Nephron (organoid): ENCODE data around the gene SLC12A5.
"Not testable (repeated sequence)": the region's sequence is repeated elsewhere in the genome, so short reads cannot be mapped to it uniquely, and the experiment has no call there.

Source experiments
- H3K27ac Mint-ChIP-seq, 3 experiments: 2 replicates each; pipeline ENCODE4 v1.8.0; 2020; ENCODE audit warnings: mixed read lengths in 3 of 3, mild to moderate bottlenecking in 2 of 3, moderate library complexity in 1 of 3
- H3K27me3 Mint-ChIP-seq: 2 replicates; pipeline ENCODE4 v1.8.0; 2021; ENCODE audit warnings: low read depth, mild to moderate bottlenecking, moderate library complexity, mixed read lengths
- H3K36me3 Mint-ChIP-seq: 2 replicates; pipeline ENCODE4 v1.8.0; 2020; ENCODE audit warnings: low read depth, mixed read lengths
- H3K4me1 Mint-ChIP-seq: 2 replicates; pipeline ENCODE4 v1.8.0; 2020; ENCODE audit warnings: mixed read lengths
- H3K4me3 Mint-ChIP-seq, 3 experiments: 2 replicates each; pipeline ENCODE4 v1.8.0; 2020; ENCODE audit warnings: mild to moderate bottlenecking in 3 of 3, mixed read lengths in 3 of 3, moderate library complexity in 2 of 3
- H3K9me3 Mint-ChIP-seq: 2 replicates; pipeline ENCODE4 v1.8.0; 2020; ENCODE audit warnings: mixed read lengths
- CTCF ChIP-seq, 3 experiments: fragments of 200-600 bp; sonication (generic); IDR thresholded peaks; one replicate each; pipeline ENCODE4 v1.5.0; 2021; ENCODE audit warnings: antibody characterized with exemption in 3 of 3; ENCODE audit not compliant: unreplicated experiment in 3 of 3

SLC12A5 gene

GRCh38 chr20:46028772-46029371, at the start of gene SLC12A5:
SLC12A5 (plus strand) TSS chr20:46029215; CDS start chr20:46029345, 130 bp downstream.
- Mint-ChIP-seq H3K4me1 (no peaks in the 10 kb centered on the region), H3K27ac (no peak within 1 kb of the TSS)

GRCh38 chr20:45981261-45981660, 47.8 kb upstream of the SLC12A5 start:
- no peaks in the 10 kb centered on the region for H3K4me1 Mint-ChIP-seq
- no peaks in the 10 kb centered on the region for H3K36me3 Mint-ChIP-seq
- H3K27me3 Mint-ChIP-seq, result peaks cover 20% of the 10 kb centered on the region
- no peak overlapping the region for H3K27ac Mint-ChIP-seq
- TF ChIP-seq CTCF (IDR thresholded peaks at IDR 0.05; ENCODE audit: unreplicated experiment in 3 of 3), result no peak
- H3K4me3 Mint-ChIP-seq, result no peak overlapping the region
- H3K9me3 Mint-ChIP-seq, result no peaks in the 10 kb centered on the region

More at GRCh38 chr20:46028772-46029371, at the start of gene SLC12A5:
- H3K9me3 Mint-ChIP-seq, result peaks cover 2% of the 10 kb centered on the region
- H3K4me3 Mint-ChIP-seq, result peak within 1 kb of the TSS; percentile 43 to 61 (median 44)
- TF ChIP-seq CTCF (IDR thresholded peaks at IDR 0.05; ENCODE audit: unreplicated experiment in 3 of 3), result no peak
- no peaks in the 10 kb centered on the region for H3K36me3 Mint-ChIP-seq
- H3K27me3 Mint-ChIP-seq, result peaks cover 96% of the 10 kb centered on the region

- Mint-ChIP-seq H3K27me3 (peaks cover 23% of the 10 kb centered on the region), H3K27ac (no peak overlapping the region), H3K9me3 (no peaks in the 10 kb centered on the region), H3K4me3 (no peak overlapping the region), H3K36me3 (no peaks in the 10 kb centered on the region), H3K4me1 (no peaks in the 10 kb centered on the region)
- no peak for TF ChIP-seq CTCF (IDR thresholded peaks at IDR 0.05; ENCODE audit: unreplicated experiment in 3 of 3)
These were observed 45.7 kb upstream of the SLC12A5 start for GRCh38 chr20:45983279-45983743.

- Mint-ChIP-seq H3K4me1 (no peaks in the 10 kb centered on the region), H3K27ac (no peak overlapping the region), H3K36me3 (no peaks in the 10 kb centered on the region), H3K9me3 (no peaks in the 10 kb centered on the region), H3K27me3 (peaks cover 19% of the 10 kb centered on the region), H3K4me3 (no peak overlapping the region)
- no peak for TF ChIP-seq CTCF (IDR thresholded peaks at IDR 0.05; ENCODE audit: unreplicated experiment in 3 of 3)
These were observed 43.4 kb upstream of the SLC12A5 start for GRCh38 chr20:45985573-45985972.

GRCh38 chr20:45987108-45987780, 41.8 kb upstream of the SLC12A5 start:
- Mint-ChIP-seq H3K9me3 (no peaks in the 10 kb centered on the region), H3K4me3 (no peak overlapping the region), H3K27ac (no peak overlapping the region), H3K36me3 (no peaks in the 10 kb centered on the region), H3K4me1 (no peaks in the 10 kb centered on the region), H3K27me3 (peaks cover 19% of the 10 kb centered on the region)
- TF ChIP-seq CTCF (IDR thresholded peaks at IDR 0.05; ENCODE audit: unreplicated experiment in 3 of 3), result peak; percentile 70 to 83 (median 77)

GRCh38 chr20:45988830-45989229, 40.2 kb upstream of the SLC12A5 start:
- H3K36me3 Mint-ChIP-seq, H3K27ac Mint-ChIP-seq, H3K4me3 Mint-ChIP-seq, H3K9me3 Mint-ChIP-seq, H3K4me1 Mint-ChIP-seq: not testable (repeated sequence)
- peaks cover 24% of the 10 kb centered on the region for H3K27me3 Mint-ChIP-seq
